PC-9 (cell line): Measurements from ENCODE around the gene VAMP5. TPM values are rescaled to one million over a fixed set of nuclear protein-coding genes. Genes with fewer than 3 reads are reported as not detected.

Experiments used
- BruUV-seq: library from RNA; stranded (reverse); fragments of 400-500 nt; replicated peaks from 2 replicates; lab custom pipeline; 2021; lab: Mats Ljungman, UMichigan
- CTCF ChIA-PET: fragments of 300-600 bp; sonication (Branson Sonifier 250); formaldehyde crosslinking; loops from one replicate; lab custom pipeline; 2022; ENCODE audit warnings: antibody characterized with exemption; lab: Charles Lee
- POLR2A ChIA-PET: fragments of 300-600 bp; sonication (Branson Sonifier 250); formaldehyde crosslinking; loops from one replicate; lab custom pipeline; 2022; ENCODE audit warnings: antibody characterized with exemption; ENCODE audit not compliant: unreplicated experiment; lab: Charles Lee
- DNase-seq, 2 experiments: peaks; one replicate each; pipeline versions ENCODE4 v3.0.0 to v3.0.0-alpha.2; 2015 to 2022; ENCODE audit warnings: mixed read lengths in 1 of 2
- H2AFZ ChIP-seq: fragments of 200-600 bp; sonication (generic); 2 replicates; pipeline ENCODE4 v1.8.1; 2017; ENCODE audit warnings: antibody characterized with exemption
- H3F3A ChIP-seq: fragments of 200-600 bp; sonication (generic); 2 replicates; pipeline ENCODE4 v1.8.1; 2017; ENCODE audit warnings: antibody characterized with exemption, mild to moderate bottlenecking, low read depth; ENCODE audit not compliant: insufficient read depth
- H3K27ac ChIP-seq: fragments of 200-600 bp; sonication (generic); 2 replicates; pipeline ENCODE4 v1.6.1; 2016; ENCODE audit warnings: mixed run types
- H3K27me3 ChIP-seq: fragments of 200-600 bp; sonication (generic); 2 replicates; pipeline ENCODE4 v1.6.1; 2016; ENCODE audit warnings: low read depth, mixed run types; ENCODE audit not compliant: insufficient read depth
- H3K36me3 ChIP-seq: fragments of 200-600 bp; sonication (generic); 2 replicates; pipeline ENCODE4 v1.6.1; 2016; ENCODE audit warnings: low read depth, mixed run types
- H3K4me1 ChIP-seq: fragments of 200-600 bp; sonication (generic); replicated peaks from 2 replicates; pipeline ENCODE4 v1.6.1; 2016; ENCODE audit warnings: mixed run types; ENCODE audit not compliant: insufficient read depth
- H3K4me2 ChIP-seq: fragments of 200-600 bp; sonication (generic); 2 replicates; pipeline ENCODE4 v1.6.1; 2017; ENCODE audit warnings: mixed run types
- H3K4me3 ChIP-seq: fragments of 200-600 bp; sonication (generic); 2 replicates; pipeline ENCODE4 v1.6.1; 2016; ENCODE audit warnings: mixed run types
- H3K79me2 ChIP-seq: fragments of 200-600 bp; sonication (generic); 2 replicates; pipeline ENCODE4 v1.6.1; 2017; ENCODE audit warnings: low read depth, mixed run types
- H3K9me2 ChIP-seq: fragments of 200-600 bp; sonication (generic); 2 replicates; pipeline ENCODE4 v1.8.1; 2017; ENCODE audit warnings: mild to moderate bottlenecking; ENCODE audit not compliant: insufficient read depth
- H3K9me3 ChIP-seq: fragments of 200-600 bp; sonication (generic); 2 replicates; pipeline ENCODE4 v1.8.1; 2016; ENCODE audit warnings: low read depth; ENCODE audit not compliant: insufficient read depth
- H4K20me1 ChIP-seq: fragments of 200-600 bp; sonication (generic); 2 replicates; pipeline ENCODE4 v1.8.1; 2017; ENCODE audit not compliant: insufficient read depth
- CTCF ChIP-seq: fragments of 200-600 bp; sonication (generic); conservative IDR thresholded peaks from 2 replicates; pipeline ENCODE4 v1.6.1; 2017; ENCODE audit warnings: mixed run types, antibody characterized with exemption, mild to moderate bottlenecking, moderate library complexity
- EZH2 ChIP-seq: fragments of 200-600 bp; sonication (generic); IDR thresholded peaks from 2 replicates; pipeline ENCODE4 v1.8.0; 2017; ENCODE audit warnings: antibody characterized with exemption, low read depth
- intact Hi-C: fragments of 100-400 bp; cut with micrococcal nuclease; formaldehyde crosslinking; loops from one replicate; pipeline ENCODE4 v1.10.0; 2022; ENCODE audit not compliant: unreplicated experiment
- total RNA-seq: library from RNA; stranded (reverse); gene quantifications from 2 replicates; pipeline ENCODE4 v1.2.3, GENCODE V29; 2021

The VAMP5 gene
- total RNA-seq, 1 experiment from 2014 or later: 7.2 TPM

DNA sequence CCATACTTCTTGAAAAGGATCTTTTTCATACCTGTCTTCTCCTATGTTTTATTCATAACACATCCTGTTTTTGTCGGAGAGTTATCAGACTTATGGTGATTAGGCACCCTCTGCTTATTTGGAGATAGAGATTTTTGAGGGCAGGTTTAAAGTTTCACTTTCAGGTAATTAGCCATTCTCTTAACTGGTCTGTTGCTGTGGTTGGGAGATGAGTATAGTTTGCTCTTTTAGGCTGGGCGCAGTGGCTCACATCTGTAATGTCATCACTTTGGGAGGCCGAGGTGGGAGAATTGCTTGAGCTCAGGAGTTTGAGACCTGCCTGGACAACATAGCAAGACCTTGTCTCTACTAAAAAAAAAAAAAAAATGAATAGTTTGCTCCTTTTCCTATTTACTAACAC is 58.5 kb downstream of the VAMP5 start:
- no TSS peak for BruUV-seq
- peaks cover 19% of the 10 kb centered on the region; the same call in 1 of the 2 replicates for H3F3A ChIP-seq
- no peaks in the 10 kb centered on the region for H3K27me3 ChIP-seq
- CTCF ChIA-PET: no interaction called here
- no peak overlapping the region for H2AFZ ChIP-seq
- TF ChIP-seq EZH2 (no peak), CTCF (no peak)
- H3K79me2 ChIP-seq: no peaks in the 10 kb centered on the region
- intact Hi-C loops: no loop called here
- no peak overlapping the region for H3K4me3 ChIP-seq
- POLR2A ChIA-PET: no interaction called here
- peaks cover 51% of the 10 kb centered on the region for H3K36me3 ChIP-seq
- H3K27ac ChIP-seq: 0 out of 2 replicates have a peak overlapping the region, but pooled peaks have one; percentile 6
- no peaks in the 10 kb centered on the region for H3K4me1 ChIP-seq
- no peaks in the 10 kb centered on the region for H3K9me3 ChIP-seq
- no peak overlapping the region for H3K4me2 ChIP-seq
- H4K20me1 ChIP-seq: no peaks in the 10 kb centered on the region; the same call in 1 of the 2 replicates
- no peak for DNase-seq
- no peaks in the 10 kb centered on the region for H3K9me2 ChIP-seq

Other genes starting within 250 kb of the VAMP5 start
- gene RETSAT, start 229.9 kb upstream of the VAMP5 start, total RNA-seq: 52.1 and 57.8 TPM in 2 replicates
- gene ELMOD3, start 229.7 kb upstream of the VAMP5 start, total RNA-seq: 16.4 and 18.1 TPM in 2 replicates
- gene CAPG, start 174.1 kb upstream of the VAMP5 start, total RNA-seq: 417 and 428 TPM in 2 replicates
- gene SH2D6, start 165.7 kb upstream of the VAMP5 start, total RNA-seq: 2.3 TPM in 2 replicates
- 169 and 206 TPM in 2 replicates for gene MAT2A, start 45.3 kb upstream of the VAMP5 start, total RNA-seq
- 30.2 and 30.6 TPM in 2 replicates for gene GGCX, start 22.9 kb upstream of the VAMP5 start, total RNA-seq
- gene VAMP8, start 6.8 kb upstream of the VAMP5 start, total RNA-seq: 91.9 and 124 TPM in 2 replicates
- 93.9 and 96.7 TPM in 2 replicates for gene RNF181, start 11.3 kb downstream of the VAMP5 start, total RNA-seq
- 5.3 and 5.9 TPM in 2 replicates for gene TMEM150A, start 18.3 kb downstream of the VAMP5 start, total RNA-seq
- 46.0 and 48.6 TPM in 2 replicates for gene C2orf68, start 27.6 kb downstream of the VAMP5 start, total RNA-seq
- gene USP39, start 31.8 kb downstream of the VAMP5 start, total RNA-seq: 61.0 and 66.7 TPM in 2 replicates
- gene SFTPB, start 83.8 kb downstream of the VAMP5 start, total RNA-seq: not detected in 2 replicates
- gene GNLY, start 109.9 kb downstream of the VAMP5 start, total RNA-seq: not detected in 2 replicates
- 0.25 TPM in 1 of 2 replicates, not detected in the other for gene ATOH8, start 169.6 kb downstream of the VAMP5 start, total RNA-seq